Stimulated activated CD8-positive, alpha-beta memory T cell treated with anti-CD3 and anti-CD28 coated beads, Interleukin-2, amount 100 ng/mL, for 48 hours (primary cell): ENCODE measurements around the gene PROSER2.

Source experiments
- DNase-seq, 2 donors: peaks; one replicate each; pipeline ENCODE4 v3.0.0-alpha.2; 2020; ENCODE audit warnings: low read depth in 2 of 2

The PROSER2 gene

GRCh38 chr10:11869219-11869618 lies 46.1 kb downstream of the PROSER2 start:
- DNase-seq, result no peak

- DNase-seq, result no peak
Measured at GRCh38 chr10:11869743-11870460, 46.7 kb downstream of the PROSER2 start.

GRCh38 chr10:11870461-11870780 lies 47.3 kb downstream of the PROSER2 start:
- no peak for DNase-seq

GRCh38 chr10:11870900-11871400 lies 47.8 kb downstream of the PROSER2 start:
- DNase-seq, result no peak

GRCh38 chr10:11871466-11871865 lies 48.3 kb downstream of the PROSER2 start:
- no peak for DNase-seq

- peak; percentile 54 for DNase-seq
Measured at GRCh38 chr10:11874568-11875493, 51.7 kb downstream of the PROSER2 start.

- DNase-seq, result no peak
Measured at GRCh38 chr10:11875494-11876281, 52.5 kb downstream of the PROSER2 start.

- DNase-seq, result no peak
Measured at GRCh38 chr10:11876324-11876723, 53.2 kb downstream of the PROSER2 start.

- DNase-seq, result no peak
Measured at GRCh38 chr10:11876805-11877590, 53.8 kb downstream of the PROSER2 start.

- no peak for DNase-seq
Measured at GRCh38 chr10:11877591-11877905, 54.4 kb downstream of the PROSER2 start.

GRCh38 chr10:11878776-11879175 lies 55.6 kb downstream of the PROSER2 start:
- no peak for DNase-seq

- DNase-seq, result no peak
Measured at GRCh38 chr10:11879387-11880094, 56.4 kb downstream of the PROSER2 start.

GRCh38 chr10:11880151-11881029 lies 57.2 kb downstream of the PROSER2 start:
- DNase-seq, result no peak

- DNase-seq, result no peak
Measured at GRCh38 chr10:11881030-11881476, 57.9 kb downstream of the PROSER2 start.

GRCh38 chr10:11881477-11882417 lies 58.6 kb downstream of the PROSER2 start:
- no peak for DNase-seq

- no peak for DNase-seq
Measured at GRCh38 chr10:11882646-11883375, 59.7 kb downstream of the PROSER2 start.

- no peak for DNase-seq
Measured at GRCh38 chr10:11884706-11885423, 61.7 kb downstream of the PROSER2 start.
